Progenitor cell of endocrine pancreas (in vitro differentiated cells): Measurements from ENCODE around the gene HS3ST2. TPM values are rescaled to one million over a fixed set of nuclear protein-coding genes. Genes with fewer than 3 reads are reported as not detected.

Experiments used
- DNase-seq: peaks from one replicate; pipeline ENCODE4 v3.0.0; 2021; ENCODE audit warnings: low spot score; ENCODE audit not compliant: unreplicated experiment
- H3K27ac Mint-ChIP-seq: 2 replicates; pipeline ENCODE4 v1.8.0; 2021; ENCODE audit warnings: mild to moderate bottlenecking, moderate library complexity, mixed read lengths
- H3K27me3 Mint-ChIP-seq: 2 replicates; pipeline ENCODE4 v1.8.0; 2021; ENCODE audit warnings: mixed read lengths
- H3K36me3 Mint-ChIP-seq: 2 replicates; pipeline ENCODE4 v1.8.0; 2022; ENCODE audit warnings: mixed read lengths; ENCODE audit not compliant: insufficient read depth
- H3K4me1 Mint-ChIP-seq: 2 replicates; pipeline ENCODE4 v1.8.0; 2021; ENCODE audit warnings: low read depth, mixed read lengths
- H3K4me3 Mint-ChIP-seq: 2 replicates; pipeline ENCODE4 v1.8.0; 2021; ENCODE audit warnings: low read depth, mild to moderate bottlenecking, moderate library complexity, mixed read lengths
- H3K9me3 Mint-ChIP-seq: 2 replicates; pipeline ENCODE4 v1.8.0; 2021; ENCODE audit warnings: low read depth, mixed read lengths
- CTCF ChIP-seq: fragments of 200-600 bp; sonication (generic); IDR thresholded peaks from one replicate; pipeline ENCODE4 v1.5.0; 2021; ENCODE audit warnings: antibody characterized with exemption, mild to moderate bottlenecking; ENCODE audit not compliant: unreplicated experiment
- total RNA-seq: library from RNA; stranded (reverse); gene quantifications from 2 replicates; pipeline ENCODE4 v1.2.1, GENCODE V29; 2021

Gene HS3ST2
- total RNA-seq, 1 donor from 2014 or later: not detected

- Mint-ChIP-seq H3K36me3 (no peaks in the 10 kb centered on the region), H3K27ac (no peak overlapping the region), H3K4me1 (no peaks in the 10 kb centered on the region), H3K27me3 (no peaks in the 10 kb centered on the region), H3K9me3 (peaks cover 8% of the 10 kb centered on the region), H3K4me3 (no peak overlapping the region)
- TF ChIP-seq CTCF: no peak
- DNase-seq: no peak
These were observed 16.4 kb upstream of the HS3ST2 start for GRCh38 chr16:22797551-22797950.

GRCh38 chr16:22799113-22799512, 14.8 kb upstream of the HS3ST2 start:
- no peak for DNase-seq
- peaks cover 8% of the 10 kb centered on the region for H3K27me3 Mint-ChIP-seq
- no peak overlapping the region for H3K4me3 Mint-ChIP-seq
- H3K27ac Mint-ChIP-seq: no peak overlapping the region
- no peak for TF ChIP-seq CTCF
- no peaks in the 10 kb centered on the region for H3K36me3 Mint-ChIP-seq
- no peaks in the 10 kb centered on the region for H3K4me1 Mint-ChIP-seq
- H3K9me3 Mint-ChIP-seq: peaks cover 7% of the 10 kb centered on the region

GRCh38 chr16:22804893-22805292, 9.1 kb upstream of the HS3ST2 start:
- Mint-ChIP-seq H3K36me3 (no peaks in the 10 kb centered on the region), H3K27me3 (peaks cover 25% of the 10 kb centered on the region), H3K4me1 (no peaks in the 10 kb centered on the region), H3K4me3 (no peak overlapping the region), H3K9me3 (peaks cover 3% of the 10 kb centered on the region), H3K27ac (no peak overlapping the region)
- no peak for DNase-seq
- no peak for TF ChIP-seq CTCF

GRCh38 chr16:22805326-22805725, 8.6 kb upstream of the HS3ST2 start:
- no peak for DNase-seq
- peaks cover 3% of the 10 kb centered on the region for H3K9me3 Mint-ChIP-seq
- H3K4me1 Mint-ChIP-seq: no peaks in the 10 kb centered on the region
- H3K27ac Mint-ChIP-seq: no peak overlapping the region
- no peak overlapping the region for H3K4me3 Mint-ChIP-seq
- no peaks in the 10 kb centered on the region for H3K36me3 Mint-ChIP-seq
- no peak for TF ChIP-seq CTCF
- H3K27me3 Mint-ChIP-seq: peaks cover 30% of the 10 kb centered on the region

GRCh38 chr16:22806811-22807210, 7.2 kb upstream of the HS3ST2 start:
- no peak for TF ChIP-seq CTCF
- Mint-ChIP-seq H3K27ac (no peak overlapping the region), H3K4me1 (no peaks in the 10 kb centered on the region), H3K4me3 (no peak overlapping the region), H3K36me3 (no peaks in the 10 kb centered on the region), H3K9me3 (peaks cover 3% of the 10 kb centered on the region), H3K27me3 (peaks cover 31% of the 10 kb centered on the region)
- DNase-seq: no peak
